Esophagus squamous epithelium (tissue), 4 donors: ENCODE data around the gene BBOX1.

ENCODE experiments used
- CTCF ChIP-seq, 6 experiments: fragments of 450-650 bp in 4 of 6; fragments of 200-600 bp in 2 of 6; sonication (generic) in 2 of 6; IDR thresholded peaks; one replicate each; pipeline ENCODE4 v1.5.1; 2016 to 2019; ENCODE audit warnings: antibody characterized with exemption in 6 of 6, mild to moderate bottlenecking in 4 of 6, moderate library complexity in 4 of 6
- POLR2A ChIP-seq, 4 donors: fragments of 450-650 bp; IDR thresholded peaks; one replicate each; pipeline ENCODE4 v1.6.1; 2017; ENCODE audit warnings: antibody characterized with exemption in 4 of 4, mild to moderate bottlenecking in 4 of 4, moderate library complexity in 3 of 4

DNA sequence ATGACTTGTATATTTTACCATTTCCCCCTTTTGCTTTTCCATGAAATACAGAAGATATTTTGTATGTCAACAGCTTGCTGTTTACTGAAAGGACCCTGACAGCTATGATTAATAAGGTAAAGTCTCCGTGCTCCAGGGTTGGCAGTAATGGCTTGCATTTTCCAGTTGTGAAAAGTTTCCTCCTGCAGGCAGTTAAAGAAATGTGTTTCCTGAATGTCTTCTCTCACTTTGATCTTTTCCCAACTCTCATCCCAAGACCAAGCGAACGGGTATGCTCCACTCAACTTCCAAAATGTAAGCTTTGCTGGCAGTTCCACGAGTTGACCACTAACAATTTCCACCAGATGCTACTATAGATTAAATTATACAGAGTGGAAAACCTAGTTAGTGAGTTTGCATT lies 37.8 kb upstream of the BBOX1 start:
- TF ChIP-seq CTCF (IDR thresholded peaks at IDR 0.05) (no peak), POLR2A (IDR thresholded peaks at IDR 0.05) (no peak)
